K562 (cell line): ENCODE data around the gene PRPH2. TPM values are rescaled to one million over a fixed set of nuclear protein-coding genes. Genes with fewer than 3 reads are reported as not detected.

ENCODE experiments used
- ATAC-seq: fragments of 200-7000 bp; cut with Tn5 transposase; 3 replicates; pipeline ENCODE4 v1.9.1; 2020; ENCODE audit warnings: moderate library complexity
- BruUV-seq: library from RNA; stranded (reverse); fragments of 400-500 nt; replicated peaks from 2 replicates; lab custom pipeline; 2021; lab: Mats Ljungman, UMichigan
- CTCF ChIA-PET: fragments of 300-600 bp; formaldehyde crosslinking; extraction: SDS; loops from one replicate; lab custom pipeline; 2021; ENCODE audit warnings: low intra/inter-chr PET ratio; lab: Yijun Ruan, JAX
- POLR2A ChIA-PET: fragments of 300-600, 350-650 bp; sonication (Branson Sonifier 250); formaldehyde crosslinking; extraction: SDS; loops from one replicate; lab custom pipeline; 2021; ENCODE audit warnings: antibody characterized with exemption, inconsistent platforms; lab: Yijun Ruan, JAX
- DNase-seq, 4 experiments: peaks; one replicate each; pipeline versions ENCODE4 v3.0.0 to v3.0.0-alpha.2; 2011 to 2018; ENCODE audit warnings: low spot score in 3 of 4, mixed read lengths in 3 of 4; ENCODE audit errors: extremely low read depth in 1 of 4
- FAIRE-seq: peaks from 2 replicates; lab custom pipeline; 2011; peaks lifted over from hg19 to GRCh38; lab: Jason Lieb, UNC
- H2AFZ ChIP-seq: 2 replicates; pipeline ENCODE4 v1.6.0; 2011; ENCODE audit warnings: low read depth, low read length, control low read depth, inconsistent platforms
- H3K27ac ChIP-seq: fragments of 200-600 bp; 3 replicates; pipeline ENCODE4 v1.8.0; 2011; ENCODE audit warnings: low read depth, mild to moderate bottlenecking, control low read depth, inconsistent platforms, low read length, moderate library complexity, mixed read lengths; ENCODE audit errors: extremely low read depth
- H3K27me3 ChIP-seq, 2 experiments: fragments of 300-600 bp in 1 of 2; 2 replicates in 1 of 2; 3 replicates in 1 of 2; pipeline versions ENCODE4 v1.6.0 to v1.8.0; 2011; ENCODE audit warnings: inconsistent platforms in 2 of 2, low read length in 2 of 2, mild to moderate bottlenecking in 1 of 2, mixed read lengths in 1 of 2, moderate library complexity in 1 of 2; ENCODE audit not compliant: control insufficient read depth in 2 of 2, insufficient read depth in 2 of 2
- H3K36me3 ChIP-seq: fragments of 300-600 bp; 3 replicates; pipeline ENCODE4 v1.8.0; 2011; ENCODE audit warnings: mild to moderate bottlenecking, low read length, inconsistent platforms; ENCODE audit not compliant: control insufficient read depth, insufficient read depth
- H3K4me1 ChIP-seq, 2 experiments: fragments of 200-600 bp in 1 of 2; replicated peaks in 1 of 2; 2 replicates in 1 of 2; 3 replicates in 1 of 2; pipeline versions ENCODE4 v1.5.1 to v1.8.0; 2011; ENCODE audit warnings: inconsistent platforms in 2 of 2, low read length in 2 of 2, mild to moderate bottlenecking in 1 of 2, mixed read lengths in 1 of 2, moderate library complexity in 1 of 2; ENCODE audit not compliant: control insufficient read depth in 2 of 2, insufficient read depth in 2 of 2
- H3K4me2 ChIP-seq: 2 replicates; pipeline ENCODE4 v1.6.1; 2011; ENCODE audit warnings: low read length, control low read depth, inconsistent platforms, mixed read lengths; ENCODE audit not compliant: insufficient read depth
- H3K4me3 ChIP-seq: fragments of 200-600 bp; sonication (generic), shearing (Covaris generic); 2 replicates; pipeline ENCODE4 v1.5.1; 2016; ENCODE audit warnings: control low read depth, inconsistent platforms
- H3K79me2 ChIP-seq: fragments of 200-600 bp; 3 replicates; pipeline ENCODE4 v1.8.0; 2011; ENCODE audit warnings: low read length, inconsistent platforms; ENCODE audit not compliant: control insufficient read depth, insufficient read depth
- H3K9ac ChIP-seq, 2 experiments: 2 replicates each; pipeline versions ENCODE4 v1.6.0 to v1.6.1; 2011; ENCODE audit warnings: low read depth in 2 of 2, low read length in 2 of 2, control low read depth in 1 of 2, inconsistent platforms in 1 of 2, mild to moderate bottlenecking in 1 of 2, mixed read lengths in 1 of 2; ENCODE audit not compliant: insufficient read depth in 1 of 2
- H3K9me1 ChIP-seq: one replicate; pipeline ENCODE4 v1.6.0; 2011; ENCODE audit warnings: inconsistent platforms, mild to moderate bottlenecking, low read length, moderate library complexity; ENCODE audit not compliant: control insufficient read depth, insufficient read depth
- H3K9me3 ChIP-seq: replicated peaks from 2 replicates; pipeline ENCODE4 v1.5.1; 2011; ENCODE audit warnings: low read depth, low read length, inconsistent platforms; ENCODE audit not compliant: control insufficient read depth, insufficient read depth
- H4K20me1 ChIP-seq: replicated peaks from 2 replicates; pipeline ENCODE4 v1.6.1; 2011; ENCODE audit warnings: low read length, inconsistent platforms, mixed read lengths; ENCODE audit not compliant: control insufficient read depth, insufficient read depth
- ASH1L ChIP-seq: fragments of 450-650 bp; IDR thresholded peaks from 2 replicates; pipeline ENCODE4 v1.6.1; 2018; ENCODE audit warnings: borderline replicate concordance, mild to moderate bottlenecking, low read depth; ENCODE audit not compliant: partially characterized antibody
- CBX8 ChIP-seq: fragments of 200-600 bp; sonication (generic); IDR thresholded peaks from 2 replicates; pipeline ENCODE4 v1.6.1; 2012; ENCODE audit warnings: borderline replicate concordance, mixed run types, low read depth, mild to moderate bottlenecking, moderate library complexity, mixed read lengths, low read length, control low read depth, inconsistent platforms; ENCODE audit not compliant: poor library complexity, severe bottlenecking; ENCODE audit errors: extremely low read depth
- GABPB1 ChIP-seq: sonication (generic); formaldehyde crosslinking; IDR thresholded peaks from 2 replicates; pipeline ENCODE4 v1.8.0; 2022; ENCODE audit warnings: mild to moderate bottlenecking, missing genetic modification reagents
- HNRNPH1 ChIP-seq: fragments of 200-400 bp; formaldehyde crosslinking; optimal IDR thresholded peaks from 2 replicates; pipeline ENCODE3; 2017; ENCODE audit warnings: low read depth, mild to moderate bottlenecking, low read length, moderate library complexity
- IFI16 ChIP-seq: fragments of 250-450 bp; sonication (Bioruptor Pico); IDR thresholded peaks from 2 replicates; pipeline ENCODE4 v2.1.2; 2022; ENCODE audit warnings: mild to moderate bottlenecking, inconsistent platforms
- L3MBTL2 ChIP-seq: fragments of 450-650 bp; IDR thresholded peaks from 2 replicates; pipeline ENCODE4 v1.6.1; 2016; ENCODE audit warnings: mild to moderate bottlenecking, moderate library complexity
- NONO ChIP-seq, 2 experiments: fragments of 200-400 bp in 1 of 2; fragments of 450-650 bp in 1 of 2; formaldehyde crosslinking in 1 of 2; IDR thresholded peaks; 2 replicates each; pipeline ENCODE4 v1.6.1; 2017; ENCODE audit warnings: low read depth in 2 of 2, mild to moderate bottlenecking in 2 of 2, moderate library complexity in 2 of 2, low read length in 1 of 2
- SAFB ChIP-seq: fragments of 200-400 bp; formaldehyde crosslinking; IDR thresholded peaks from 2 replicates; pipeline ENCODE4 v1.6.1; 2017; ENCODE audit warnings: low read depth, low read length, borderline replicate concordance
- SMAD4 ChIP-seq: fragments of 250-450 bp; sonication (Bioruptor Pico); conservative IDR thresholded peaks from 2 replicates; pipeline ENCODE4 v1.8.0; 2021; ENCODE audit warnings: inconsistent platforms, mild to moderate bottlenecking, moderate library complexity
- TFE3 ChIP-seq: fragments of 450-650 bp; formaldehyde crosslinking; IDR thresholded peaks from 2 replicates; pipeline ENCODE4 v1.4.0; 2020; ENCODE audit warnings: mild to moderate bottlenecking, mixed read lengths
- ZKSCAN1 ChIP-seq: fragments of 150-350 bp; IDR thresholded peaks from 2 replicates; pipeline ENCODE4 v1.6.1; 2016; ENCODE audit warnings: low read depth, low read length
- ZNF436 ChIP-seq: fragments of 250-450, 450-650 bp; sonication (Bioruptor Pico); formaldehyde crosslinking; IDR thresholded peaks from 2 replicates; pipeline ENCODE4 v1.7.0; 2020; ENCODE audit warnings: mild to moderate bottlenecking
- WGBS: fragments of 100-300 bp; shearing (Covaris generic); methylation state at CpG from one replicate; pipeline ENCODE4 v1.1.6; 2016; ENCODE audit warnings: low coverage, mixed read lengths; ENCODE audit not compliant: insufficient coverage; ENCODE audit errors: missing lambda C conversion rate; 5-methylcytosine and 5-hydroxymethylcytosine counted together
- in situ Hi-C: fragments of 300-500 bp; cut with MboI; formaldehyde crosslinking; loops from 4 replicates; pipeline ENCODE4 v1.15.0; 2018; ENCODE audit warnings: inconsistent platforms, mixed read lengths
- intact Hi-C: fragments of 100-400 bp; cut with micrococcal nuclease; formaldehyde crosslinking; loops from 2 replicates; pipeline ENCODE4 v1.14.2; 2022
- polyA plus RNA-seq, 8 experiments: library from polyadenylated mRNA; depleted of rRNA in 4 of 8; stranded (reverse) in 5 of 8; unstranded in 3 of 8; fragments of >200 nt; fragmentation: Nextera tagmentation in 2 of 8; fragmentation: Illumina TruSeq in 1 of 8; extraction: Ambion mirVana in 2 of 8; extraction: Trizol in 1 of 8; gene quantifications; 2 replicates each; pipeline versions ENCODE4 v1.2.1 to v1.2.3, GENCODE V29; 2011 to 2014; ENCODE audit warnings: inconsistent platforms in 1 of 8, missing spikeins in 1 of 8
- total RNA-seq, 7 experiments: library from RNA; depleted of rRNA in 6 of 7; stranded (reverse); fragments of >200 nt in 6 of 7; fragmentation: Illumina TruSeq in 2 of 7; extraction: Trizol in 2 of 7; gene quantifications; 2 replicates each; pipeline versions ENCODE4 v1.2.1 to v1.2.3, GENCODE V29; 2011 to 2021; ENCODE audit warnings: low replicate concordance in 1 of 7

The PRPH2 gene
- total and polyA plus RNA-seq, 9 of the 15 experiments (the other 6 are each of a cell fraction or from before 2014, with no cell fraction given): 0.03 to 0.11 (median 0.03) TPM; not detected in 5

GRCh38 chr6:42709871-42710270 lies 12.5 kb downstream of the PRPH2 start:
- Histone ChIP-seq H2AFZ (peak overlapping the region; percentile 51; the same call in 1 of the 2 replicates), H3K9me3 (peaks cover 8% of the 10 kb centered on the region), H3K27ac (no peak overlapping the region), H3K36me3 (no peaks in the 10 kb centered on the region), H3K9ac (peak overlapping the region in 1 of 2 experiments; percentile 5; a peak in 1 of 4 replicates), H3K79me2 (no peaks in the 10 kb centered on the region), H3K27me3 (no peaks in the 10 kb centered on the region; a peak in 1 of 5 replicates), H3K4me1 (peaks cover 6 to 7% of the 10 kb centered on the region in 2 experiments; a peak in 3 of 5 replicates), H3K4me2 (no peak overlapping the region), H3K9me1 (no peaks in the 10 kb centered on the region)
- ChIA-PET POLR2A (interaction anchor here (1.2 kb wide), 1 partner anchor 36 kb away, joined by 3 read pairs; no protein-coding TSS in a partner anchor), CTCF (no interaction called here)
- WGBS: 38% methylated on average over 6 of the region's 6 CpGs
- intact Hi-C loops: no loop called here
- FAIRE-seq: no peak
- in situ Hi-C loops: no loop called here
- no TSS peak for BruUV-seq
- no peak for TF ChIP-seq L3MBTL2
- TF ChIP-seq ZKSCAN1: no peak
- no peak for TF ChIP-seq ZNF436 (CRISPR knock-in tag)
- TF ChIP-seq NONO (IDR thresholded peaks at IDR 0.05; ENCODE audit: low read depth in 2 of 2, low read length in 1 of 2): no peak
- TF ChIP-seq IFI16 (CRISPR knock-in tag): no peak
- no peak for TF ChIP-seq SMAD4 (CRISPR knock-in tag)
- no peak for TF ChIP-seq TFE3 (CRISPR knock-in tag)
- TF ChIP-seq SAFB: no peak
- no peak for TF ChIP-seq GABPB1
- TF ChIP-seq HNRNPH1: no peak
- no peak for TF ChIP-seq CBX8
- no peak for TF ChIP-seq ASH1L
- TF ChIP-seq, all 486 proteins: peak for 0
- no peaks in the 10 kb centered on the region for H4K20me1 ChIP-seq
- H3K4me3 ChIP-seq: no peak overlapping the region
- DNase-seq: no peak
- ATAC-seq: no peak
